ENCODE measurements around the gene IKZF3.
A peak's percentile ranks its signal among the peaks of the same experiment; 100 is the strongest.

IKZF3 gene

DNA sequence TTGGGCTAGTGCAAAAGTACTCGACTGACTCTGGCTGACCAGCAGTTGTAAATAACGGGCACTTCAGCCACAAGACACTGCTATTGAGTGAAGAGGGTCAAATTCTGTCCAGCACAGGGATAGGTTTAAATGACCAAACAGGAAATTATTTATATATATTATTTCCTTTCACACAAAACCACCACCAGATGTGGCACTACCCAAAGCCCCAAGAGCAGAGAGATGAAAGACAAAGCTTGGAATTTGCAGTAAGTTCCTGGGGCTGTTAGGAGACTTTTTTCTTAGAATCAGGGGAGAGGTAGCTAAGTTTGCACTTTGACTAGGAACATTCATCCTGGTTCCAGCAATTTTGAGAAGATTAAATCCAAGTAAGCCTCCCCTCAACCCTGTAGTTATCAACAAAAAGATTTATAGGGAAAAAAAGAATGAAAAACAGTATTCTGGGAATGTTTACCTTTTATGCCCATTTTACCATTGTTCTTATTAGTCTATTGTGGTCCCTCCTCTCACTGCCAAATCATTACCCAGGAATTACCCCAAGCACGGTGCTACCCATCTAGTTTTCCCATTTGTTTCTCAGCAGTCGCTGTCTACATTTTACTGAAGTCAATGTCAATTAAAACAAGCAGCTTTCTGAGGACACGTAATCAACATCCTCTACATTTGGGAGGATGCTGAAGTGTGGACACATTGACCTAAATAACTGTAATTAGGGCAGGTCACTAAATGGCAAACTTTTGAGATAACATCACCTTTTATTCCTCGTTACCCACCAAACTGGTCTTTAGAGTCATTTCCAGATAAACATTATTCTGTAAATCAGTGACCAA, 82.9 kb downstream of the IKZF3 start:
- H3K27ac ChIP-seq (ENCODE audit: low read length), result peak overlapping the region; percentile 99
- peaks cover 66% of the 10 kb centered on the region for H3K4me1 ChIP-seq (ENCODE audit: low read length)
- TF ChIP-seq, protein P1, sequence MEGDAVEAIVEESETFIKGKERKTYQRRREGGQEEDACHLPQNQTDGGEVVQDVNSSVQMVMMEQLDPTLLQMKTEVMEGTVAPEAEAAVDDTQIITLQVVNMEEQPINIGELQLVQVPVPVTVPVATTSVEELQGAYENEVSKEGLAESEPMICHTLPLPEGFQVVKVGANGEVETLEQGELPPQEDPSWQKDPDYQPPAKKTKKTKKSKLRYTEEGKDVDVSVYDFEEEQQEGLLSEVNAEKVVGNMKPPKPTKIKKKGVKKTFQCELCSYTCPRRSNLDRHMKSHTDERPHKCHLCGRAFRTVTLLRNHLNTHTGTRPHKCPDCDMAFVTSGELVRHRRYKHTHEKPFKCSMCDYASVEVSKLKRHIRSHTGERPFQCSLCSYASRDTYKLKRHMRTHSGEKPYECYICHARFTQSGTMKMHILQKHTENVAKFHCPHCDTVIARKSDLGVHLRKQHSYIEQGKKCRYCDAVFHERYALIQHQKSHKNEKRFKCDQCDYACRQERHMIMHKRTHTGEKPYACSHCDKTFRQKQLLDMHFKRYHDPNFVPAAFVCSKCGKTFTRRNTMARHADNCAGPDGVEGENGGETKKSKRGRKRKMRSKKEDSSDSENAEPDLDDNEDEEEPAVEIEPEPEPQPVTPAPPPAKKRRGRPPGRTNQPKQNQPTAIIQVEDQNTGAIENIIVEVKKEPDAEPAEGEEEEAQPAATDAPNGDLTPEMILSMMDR (IDR thresholded peaks at IDR 0.05; ENCODE audit: low read depth, low read length), result no peak
- TF ChIP-seq EZH2phosphoT487 (IDR thresholded peaks at IDR 0.05; ENCODE audit: low read depth), result no peak
- H3K9me3 ChIP-seq (ENCODE audit: insufficient read depth, low read length), result no peaks in the 10 kb centered on the region
- H2AFZ ChIP-seq (ENCODE audit: low read depth, low read length), result no peak overlapping the region
- peaks cover 53% of the 10 kb centered on the region for H3K36me3 ChIP-seq (replicated peaks; ENCODE audit: low read depth, low read length)
- no peaks in the 10 kb centered on the region for H3K27me3 ChIP-seq (ENCODE audit: low read depth, low read length)
- no peaks in the 10 kb centered on the region for H4K20me1 ChIP-seq (ENCODE audit: insufficient read depth, low read length)
- H3K9ac ChIP-seq (ENCODE audit: low read length), result no peak overlapping the region
- H3K4me3 ChIP-seq (ENCODE audit: low read length), result no peak overlapping the region
- H3K79me2 ChIP-seq (ENCODE audit: low read length), result peaks cover 69% of the 10 kb centered on the region
- H3K4me2 ChIP-seq (ENCODE audit: low read length), result no peak overlapping the region

GRCh38 chr17:39777534-39778365, 86.4 kb downstream of the IKZF3 start:
- peak overlapping the region; percentile 76 for H3K4me3 ChIP-seq (ENCODE audit: low read length)
- peaks cover 81% of the 10 kb centered on the region for H3K79me2 ChIP-seq (ENCODE audit: low read length)
- no peaks in the 10 kb centered on the region for H4K20me1 ChIP-seq (ENCODE audit: insufficient read depth, low read length)
- H2AFZ ChIP-seq (ENCODE audit: low read depth, low read length), result no peak overlapping the region
- peak overlapping the region; percentile 93 for H3K9ac ChIP-seq (ENCODE audit: low read length)
- H3K4me1 ChIP-seq (ENCODE audit: low read length), result peaks cover 98% of the 10 kb centered on the region
- peak overlapping the region; percentile 90 for H3K4me2 ChIP-seq (ENCODE audit: low read length)
- TF ChIP-seq, protein P1 (IDR thresholded peaks at IDR 0.05; ENCODE audit: low read depth, low read length), result no peak
- no peak for TF ChIP-seq EZH2phosphoT487 (IDR thresholded peaks at IDR 0.05; ENCODE audit: low read depth)
- H3K27me3 ChIP-seq (ENCODE audit: low read depth, low read length), result no peaks in the 10 kb centered on the region
- peaks cover 39% of the 10 kb centered on the region for H3K36me3 ChIP-seq (replicated peaks; ENCODE audit: low read depth, low read length)
- H3K27ac ChIP-seq (ENCODE audit: low read length), result peak overlapping the region; percentile 99
- H3K9me3 ChIP-seq (ENCODE audit: insufficient read depth, low read length), result no peaks in the 10 kb centered on the region

GRCh38 chr17:39776252-39776651, 87.9 kb downstream of the IKZF3 start:
- Histone ChIP-seq H3K27me3 (ENCODE audit: low read depth, low read length) (no peaks in the 10 kb centered on the region), H3K4me2 (ENCODE audit: low read length) (peak overlapping the region; percentile 90), H3K36me3 (replicated peaks; ENCODE audit: low read depth, low read length) (peaks cover 35% of the 10 kb centered on the region), H2AFZ (ENCODE audit: low read depth, low read length) (no peak overlapping the region), H3K79me2 (ENCODE audit: low read length) (peaks cover 81% of the 10 kb centered on the region), H3K4me3 (ENCODE audit: low read length) (peak overlapping the region; percentile 76), H4K20me1 (ENCODE audit: insufficient read depth, low read length) (no peaks in the 10 kb centered on the region), H3K9me3 (ENCODE audit: insufficient read depth, low read length) (no peaks in the 10 kb centered on the region), H3K27ac (ENCODE audit: low read length) (peak overlapping the region; percentile 99), H3K9ac (ENCODE audit: low read length) (peak overlapping the region; percentile 93), H3K4me1 (ENCODE audit: low read length) (peaks cover 99% of the 10 kb centered on the region)
- TF ChIP-seq, protein P1 (IDR thresholded peaks at IDR 0.05; ENCODE audit: low read depth, low read length), result no peak
- no peak for TF ChIP-seq EZH2phosphoT487 (IDR thresholded peaks at IDR 0.05; ENCODE audit: low read depth)

DNA sequence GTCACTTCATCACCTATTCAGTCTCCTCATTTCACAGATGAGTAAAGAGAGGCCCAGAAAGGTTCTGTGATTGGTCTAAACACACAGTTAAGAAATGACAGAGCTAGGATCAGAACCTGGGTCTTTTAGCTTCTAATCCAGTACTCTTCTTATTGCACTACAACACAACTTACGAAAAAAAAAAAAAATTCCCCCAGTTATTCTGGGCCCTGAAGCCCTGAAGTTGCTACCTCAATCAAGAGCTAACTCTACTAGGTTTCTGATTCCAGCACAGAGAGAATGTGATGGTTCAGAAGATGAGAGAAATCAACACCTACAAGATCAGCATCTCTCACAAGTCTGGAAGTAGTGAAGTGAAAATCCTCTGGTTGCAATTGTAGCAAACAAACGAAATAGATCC, 89.1 kb downstream of the IKZF3 start:
- peak overlapping the region; percentile 56 for H3K4me3 ChIP-seq (ENCODE audit: low read length)
- H3K79me2 ChIP-seq (ENCODE audit: low read length), result peaks cover 75% of the 10 kb centered on the region
- TF ChIP-seq EZH2phosphoT487 (IDR thresholded peaks at IDR 0.05; ENCODE audit: low read depth), result no peak
- TF ChIP-seq, protein P1 (IDR thresholded peaks at IDR 0.05; ENCODE audit: low read depth, low read length), result no peak
- no peaks in the 10 kb centered on the region for H3K9me3 ChIP-seq (ENCODE audit: insufficient read depth, low read length)
- H3K9ac ChIP-seq (ENCODE audit: low read length), result peak overlapping the region; percentile 93
- no peaks in the 10 kb centered on the region for H3K27me3 ChIP-seq (ENCODE audit: low read depth, low read length)
- H3K4me1 ChIP-seq (ENCODE audit: low read length), result peaks cover 99% of the 10 kb centered on the region
- H3K27ac ChIP-seq (ENCODE audit: low read length), result peak overlapping the region; percentile 99
- H3K36me3 ChIP-seq (replicated peaks; ENCODE audit: low read depth, low read length), result peaks cover 36% of the 10 kb centered on the region
- H2AFZ ChIP-seq (ENCODE audit: low read depth, low read length), result no peak overlapping the region
- peak overlapping the region; percentile 77 for H3K4me2 ChIP-seq (ENCODE audit: low read length)
- H4K20me1 ChIP-seq (ENCODE audit: insufficient read depth, low read length), result no peaks in the 10 kb centered on the region
